Liver (tissue), 9 donors: Measurements from ENCODE around the gene LIPE. TPM values are rescaled to one million over a fixed set of nuclear protein-coding genes. Genes with fewer than 3 reads are reported as not detected.

Source experiments
- DNase-seq: peaks from one replicate; pipeline ENCODE4 v3.0.0-alpha.2; 2017; ENCODE audit warnings: low spot score
- H3K27ac ChIP-seq, 2 donors: one replicate each; pipeline ENCODE4 v1.7.0; 2013; ENCODE audit warnings: inconsistent platforms in 2 of 2, low read length in 2 of 2, control low read depth in 1 of 2, low read depth in 1 of 2, mild to moderate bottlenecking in 1 of 2
- H3K27me3 ChIP-seq, 4 donors: one replicate each; pipeline versions ENCODE4 v1.6.1 to v1.7.0; 2013; ENCODE audit warnings: low read length in 3 of 4, inconsistent platforms in 1 of 4, mild to moderate bottlenecking in 1 of 4, moderate library complexity in 1 of 4; ENCODE audit not compliant: control insufficient read depth in 4 of 4, insufficient read depth in 4 of 4
- H3K36me3 ChIP-seq, 4 donors: one replicate each; pipeline versions ENCODE4 v1.6.1 to v1.7.0; 2013; ENCODE audit warnings: low read length in 3 of 4, mild to moderate bottlenecking in 3 of 4, low read depth in 1 of 4, moderate library complexity in 1 of 4; ENCODE audit not compliant: control insufficient read depth in 4 of 4, insufficient read depth in 3 of 4
- H3K4me1 ChIP-seq, 4 donors: one replicate each; pipeline versions ENCODE4 v1.6.1 to v1.7.0; 2013; ENCODE audit warnings: low read length in 3 of 4, mild to moderate bottlenecking in 3 of 4, moderate library complexity in 1 of 4; ENCODE audit not compliant: control insufficient read depth in 4 of 4, insufficient read depth in 4 of 4
- H3K4me3 ChIP-seq, 3 donors: one replicate each; pipeline versions ENCODE4 v1.6.1 to v1.7.0; 2013; ENCODE audit warnings: low read length in 3 of 3, control low read depth in 1 of 3, low read depth in 1 of 3, mild to moderate bottlenecking in 1 of 3
- H3K9ac ChIP-seq, 2 donors: one replicate each; pipeline ENCODE4 v1.7.0; 2013; ENCODE audit warnings: low read length in 2 of 2, mild to moderate bottlenecking in 2 of 2, moderate library complexity in 2 of 2, control low read depth in 1 of 2, low read depth in 1 of 2
- H3K9me3 ChIP-seq, 4 donors: one replicate each; pipeline versions ENCODE4 v1.6.1 to v1.7.0; 2013; ENCODE audit warnings: low read length in 3 of 4; ENCODE audit not compliant: control insufficient read depth in 4 of 4
- EGR1 ChIP-seq, 2 donors: IDR thresholded peaks; 2 replicates each; pipeline ENCODE4 v1.6.1; 2016 to 2018; ENCODE audit warnings: antibody characterized with exemption in 2 of 2, low read depth in 2 of 2
- FOXA1 ChIP-seq: IDR thresholded peaks from 2 replicates; pipeline ENCODE4 v1.6.1; 2016; ENCODE audit warnings: antibody characterized with exemption
- FOXA2 ChIP-seq: IDR thresholded peaks from 2 replicates; pipeline ENCODE4 v1.6.1; 2016; ENCODE audit warnings: antibody characterized with exemption
- GABPA ChIP-seq, 2 donors: IDR thresholded peaks in 1 of 2; conservative IDR thresholded peaks in 1 of 2; 2 replicates each; pipeline ENCODE4 v1.6.1; 2016; ENCODE audit warnings: antibody characterized with exemption in 2 of 2, mild to moderate bottlenecking in 1 of 2, moderate library complexity in 1 of 2
- HNF4A ChIP-seq, 2 donors: conservative IDR thresholded peaks; 2 replicates each; pipeline ENCODE4 v1.6.1; 2016; ENCODE audit warnings: antibody characterized with exemption in 2 of 2, mild to moderate bottlenecking in 2 of 2
- HNF4G ChIP-seq: IDR thresholded peaks from 2 replicates; pipeline ENCODE4 v1.6.1; 2016; ENCODE audit warnings: antibody characterized with exemption
- JUND ChIP-seq, 2 donors: IDR thresholded peaks; 2 replicates each; pipeline ENCODE4 v1.6.1; 2016; ENCODE audit warnings: antibody characterized with exemption in 2 of 2
- NR2F2 ChIP-seq: IDR thresholded peaks from 2 replicates; pipeline ENCODE4 v1.6.1; 2016; ENCODE audit warnings: antibody characterized with exemption
- RAD21 ChIP-seq, 2 donors: IDR thresholded peaks; 2 replicates each; pipeline ENCODE4 v1.6.1; 2016; ENCODE audit warnings: antibody characterized with exemption in 2 of 2, mild to moderate bottlenecking in 2 of 2
- RXRA ChIP-seq, 2 donors: IDR thresholded peaks; 2 replicates each; pipeline ENCODE4 v1.6.1; 2017 to 2018; ENCODE audit warnings: antibody characterized with exemption in 2 of 2, mild to moderate bottlenecking in 1 of 2
- SP1 ChIP-seq: IDR thresholded peaks from 2 replicates; pipeline ENCODE4 v1.6.1; 2018; ENCODE audit warnings: antibody characterized with exemption, mild to moderate bottlenecking
- TAF1 ChIP-seq: conservative IDR thresholded peaks from 2 replicates; pipeline ENCODE4 v1.6.1; 2016; ENCODE audit warnings: antibody characterized with exemption, mild to moderate bottlenecking
- YY1 ChIP-seq: IDR thresholded peaks from 2 replicates; pipeline ENCODE4 v1.6.1; 2016; ENCODE audit warnings: antibody characterized with exemption, mild to moderate bottlenecking
- WGBS: extraction: QIAGEN DNeasy Blood & Tissue Kit; methylation state at CpG from one replicate; pipeline ENCODE4 v1.1.7; 2013; 5-methylcytosine and 5-hydroxymethylcytosine counted together
- polyA plus RNA-seq, 2 donors: library from polyadenylated mRNA; stranded (reverse) in 1 of 2; unstranded in 1 of 2; fragments of 200-250 nt in 1 of 2; fragments of >200 nt in 1 of 2; fragmentation: Nextera tagmentation in 1 of 2; extraction: Ambion mirVana in 1 of 2; gene quantifications; one replicate each; pipeline versions ENCODE4 v1.2.1 to v1.2.3, GENCODE V29; 2013 to 2015
- total RNA-seq, 2 donors: library from RNA; depleted of rRNA; stranded (reverse); fragments of >200 nt; gene quantifications; one replicate each; pipeline ENCODE4 v1.2.3, GENCODE V29; 2014
- TF ChIP-seq, protein P1 (sequence below): IDR thresholded peaks from 2 replicates; pipeline ENCODE4 v1.6.1; 2016; ENCODE audit warnings: antibody characterized with exemption, mild to moderate bottlenecking
- TF ChIP-seq, protein P2 (sequence below): IDR thresholded peaks from 2 replicates; pipeline ENCODE4 v1.6.1; 2016; ENCODE audit warnings: antibody characterized with exemption
- TF ChIP-seq, protein P3 (sequence below): fragments of 150-350 bp; IDR thresholded peaks from 2 replicates; pipeline ENCODE4 v1.5.1; 2017; ENCODE audit warnings: improper control_type of control experiment, low read depth, low read length; ENCODE audit not compliant: missing input control
- TF ChIP-seq, protein P4 (sequence below): IDR thresholded peaks from 2 replicates; pipeline ENCODE4 v1.6.1; 2016; ENCODE audit warnings: antibody characterized with exemption
- TF ChIP-seq, protein P5 (sequence below): IDR thresholded peaks from 2 replicates; pipeline ENCODE4 v1.6.1; 2016; ENCODE audit warnings: antibody characterized with exemption
- donor health status: healthy.
- donor health status: healthy.
- donor health status: healthy.
- donor health status: healthy.
- donor health status: healthy.

Gene LIPE
- total and polyA plus RNA-seq, 4 donors, result 0.88 to 4.7 (median 1.5) TPM

DNA sequence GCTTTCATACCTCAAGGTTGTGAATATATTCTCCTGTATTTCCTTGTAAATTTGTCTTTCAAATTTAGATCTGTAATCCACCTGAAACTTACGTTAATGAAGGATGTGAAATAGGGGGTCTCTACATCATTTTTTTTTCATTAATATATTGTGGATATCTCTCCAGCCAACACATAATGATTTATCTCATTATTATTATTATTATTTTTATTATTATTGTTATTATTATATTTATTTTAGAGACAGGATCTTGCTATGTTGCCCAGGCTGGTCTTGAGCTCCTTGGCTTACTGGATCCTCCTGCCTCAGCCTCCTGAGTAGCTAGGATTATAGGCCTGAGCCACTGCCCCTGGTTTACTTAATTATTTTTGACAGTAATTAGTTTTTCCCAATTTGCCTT is 4.3 kb upstream of the LIPE start:
- no peaks in the 10 kb centered on the region for H3K9me3 ChIP-seq
- no peak overlapping the region for H3K4me3 ChIP-seq
- TF ChIP-seq HNF4G, result no peak
- no peak for TF ChIP-seq FOXA1
- TF ChIP-seq RAD21 (IDR thresholded peaks at IDR 0.05), result no peak
- TF ChIP-seq, protein P1, sequence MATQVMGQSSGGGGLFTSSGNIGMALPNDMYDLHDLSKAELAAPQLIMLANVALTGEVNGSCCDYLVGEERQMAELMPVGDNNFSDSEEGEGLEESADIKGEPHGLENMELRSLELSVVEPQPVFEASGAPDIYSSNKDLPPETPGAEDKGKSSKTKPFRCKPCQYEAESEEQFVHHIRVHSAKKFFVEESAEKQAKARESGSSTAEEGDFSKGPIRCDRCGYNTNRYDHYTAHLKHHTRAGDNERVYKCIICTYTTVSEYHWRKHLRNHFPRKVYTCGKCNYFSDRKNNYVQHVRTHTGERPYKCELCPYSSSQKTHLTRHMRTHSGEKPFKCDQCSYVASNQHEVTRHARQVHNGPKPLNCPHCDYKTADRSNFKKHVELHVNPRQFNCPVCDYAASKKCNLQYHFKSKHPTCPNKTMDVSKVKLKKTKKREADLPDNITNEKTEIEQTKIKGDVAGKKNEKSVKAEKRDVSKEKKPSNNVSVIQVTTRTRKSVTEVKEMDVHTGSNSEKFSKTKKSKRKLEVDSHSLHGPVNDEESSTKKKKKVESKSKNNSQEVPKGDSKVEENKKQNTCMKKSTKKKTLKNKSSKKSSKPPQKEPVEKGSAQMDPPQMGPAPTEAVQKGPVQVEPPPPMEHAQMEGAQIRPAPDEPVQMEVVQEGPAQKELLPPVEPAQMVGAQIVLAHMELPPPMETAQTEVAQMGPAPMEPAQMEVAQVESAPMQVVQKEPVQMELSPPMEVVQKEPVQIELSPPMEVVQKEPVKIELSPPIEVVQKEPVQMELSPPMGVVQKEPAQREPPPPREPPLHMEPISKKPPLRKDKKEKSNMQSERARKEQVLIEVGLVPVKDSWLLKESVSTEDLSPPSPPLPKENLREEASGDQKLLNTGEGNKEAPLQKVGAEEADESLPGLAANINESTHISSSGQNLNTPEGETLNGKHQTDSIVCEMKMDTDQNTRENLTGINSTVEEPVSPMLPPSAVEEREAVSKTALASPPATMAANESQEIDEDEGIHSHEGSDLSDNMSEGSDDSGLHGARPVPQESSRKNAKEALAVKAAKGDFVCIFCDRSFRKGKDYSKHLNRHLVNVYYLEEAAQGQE, result no peak
- no peak for TF ChIP-seq GABPA (IDR thresholded peaks at IDR 0.05 in 1 of 2, conservative IDR thresholded peaks at IDR 0.05 in 1 of 2)
- TF ChIP-seq JUND (IDR thresholded peaks at IDR 0.05), result no peak
- TF ChIP-seq, protein P2, sequence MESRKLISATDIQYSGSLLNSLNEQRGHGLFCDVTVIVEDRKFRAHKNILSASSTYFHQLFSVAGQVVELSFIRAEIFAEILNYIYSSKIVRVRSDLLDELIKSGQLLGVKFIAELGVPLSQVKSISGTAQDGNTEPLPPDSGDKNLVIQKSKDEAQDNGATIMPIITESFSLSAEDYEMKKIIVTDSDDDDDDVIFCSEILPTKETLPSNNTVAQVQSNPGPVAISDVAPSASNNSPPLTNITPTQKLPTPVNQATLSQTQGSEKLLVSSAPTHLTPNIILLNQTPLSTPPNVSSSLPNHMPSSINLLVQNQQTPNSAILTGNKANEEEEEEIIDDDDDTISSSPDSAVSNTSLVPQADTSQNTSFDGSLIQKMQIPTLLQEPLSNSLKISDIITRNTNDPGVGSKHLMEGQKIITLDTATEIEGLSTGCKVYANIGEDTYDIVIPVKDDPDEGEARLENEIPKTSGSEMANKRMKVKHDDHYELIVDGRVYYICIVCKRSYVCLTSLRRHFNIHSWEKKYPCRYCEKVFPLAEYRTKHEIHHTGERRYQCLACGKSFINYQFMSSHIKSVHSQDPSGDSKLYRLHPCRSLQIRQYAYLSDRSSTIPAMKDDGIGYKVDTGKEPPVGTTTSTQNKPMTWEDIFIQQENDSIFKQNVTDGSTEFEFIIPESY, result no peak
- TF ChIP-seq, protein P3, sequence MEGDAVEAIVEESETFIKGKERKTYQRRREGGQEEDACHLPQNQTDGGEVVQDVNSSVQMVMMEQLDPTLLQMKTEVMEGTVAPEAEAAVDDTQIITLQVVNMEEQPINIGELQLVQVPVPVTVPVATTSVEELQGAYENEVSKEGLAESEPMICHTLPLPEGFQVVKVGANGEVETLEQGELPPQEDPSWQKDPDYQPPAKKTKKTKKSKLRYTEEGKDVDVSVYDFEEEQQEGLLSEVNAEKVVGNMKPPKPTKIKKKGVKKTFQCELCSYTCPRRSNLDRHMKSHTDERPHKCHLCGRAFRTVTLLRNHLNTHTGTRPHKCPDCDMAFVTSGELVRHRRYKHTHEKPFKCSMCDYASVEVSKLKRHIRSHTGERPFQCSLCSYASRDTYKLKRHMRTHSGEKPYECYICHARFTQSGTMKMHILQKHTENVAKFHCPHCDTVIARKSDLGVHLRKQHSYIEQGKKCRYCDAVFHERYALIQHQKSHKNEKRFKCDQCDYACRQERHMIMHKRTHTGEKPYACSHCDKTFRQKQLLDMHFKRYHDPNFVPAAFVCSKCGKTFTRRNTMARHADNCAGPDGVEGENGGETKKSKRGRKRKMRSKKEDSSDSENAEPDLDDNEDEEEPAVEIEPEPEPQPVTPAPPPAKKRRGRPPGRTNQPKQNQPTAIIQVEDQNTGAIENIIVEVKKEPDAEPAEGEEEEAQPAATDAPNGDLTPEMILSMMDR, result no peak
- no peak for TF ChIP-seq EGR1 (IDR thresholded peaks at IDR 0.05; ENCODE audit: low read depth in 2 of 2)
- TF ChIP-seq NR2F2, result no peak
- TF ChIP-seq RXRA (IDR thresholded peaks at IDR 0.05), result no peak
- no peak for TF ChIP-seq YY1
- TF ChIP-seq, protein P4, sequence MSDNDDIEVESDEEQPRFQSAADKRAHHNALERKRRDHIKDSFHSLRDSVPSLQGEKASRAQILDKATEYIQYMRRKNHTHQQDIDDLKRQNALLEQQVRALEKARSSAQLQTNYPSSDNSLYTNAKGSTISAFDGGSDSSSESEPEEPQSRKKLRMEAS, result no peak
- TF ChIP-seq, protein P5, sequence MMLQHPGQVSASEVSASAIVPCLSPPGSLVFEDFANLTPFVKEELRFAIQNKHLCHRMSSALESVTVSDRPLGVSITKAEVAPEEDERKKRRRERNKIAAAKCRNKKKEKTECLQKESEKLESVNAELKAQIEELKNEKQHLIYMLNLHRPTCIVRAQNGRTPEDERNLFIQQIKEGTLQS, result no peak
- TF ChIP-seq FOXA2, result no peak
- TF ChIP-seq HNF4A (conservative IDR thresholded peaks at IDR 0.05), result no peak
- no peak for TF ChIP-seq TAF1
- TF ChIP-seq SP1, result no peak
- WGBS, result 87% methylated on average over 1 of the region's 1 CpG
- H3K36me3 ChIP-seq, result no peaks in the 10 kb centered on the region
- no peak overlapping the region for H3K9ac ChIP-seq
- no peaks in the 10 kb centered on the region for H3K27me3 ChIP-seq
- DNase-seq, result no peak
- H3K4me1 ChIP-seq, result peaks cover 2 to 5% (median 4%) of the 10 kb centered on the region in 4 donors
- H3K27ac ChIP-seq, result no peak overlapping the region
